Left hindlimb (tissue), 1 donor: Measurements from ENCODE around the gene FARP1.

ENCODE experiments used
- DNase-seq: peaks from one replicate; pipeline ENCODE4 v3.0.0-alpha.2; 2018

FARP1 gene

GRCh38 chr13:98134901-98135300 lies 8.0 kb upstream of the FARP1 start:
- DNase-seq, result no peak

GRCh38 chr13:98141091-98141490 lies 1.8 kb upstream of the FARP1 start:
- DNase-seq, result no peak

GRCh38 chr13:98141509-98142379 lies 1.1 kb upstream of the FARP1 start:
- peak; percentile 53 for DNase-seq

GRCh38 chr13:98143157-98143553 lies 261 bp downstream of the FARP1 start:
- DNase-seq, result no peak

- DNase-seq, result peak; percentile 39
These were observed 720 bp downstream of the FARP1 start for GRCh38 chr13:98143601-98144026.

- peak; percentile 62 for DNase-seq
These were observed 1.3 kb downstream of the FARP1 start for GRCh38 chr13:98144027-98144741.

- DNase-seq, result peak; percentile 38
These were observed 2.0 kb downstream of the FARP1 start for GRCh38 chr13:98144801-98145350.

GRCh38 chr13:98147521-98147920 lies 4.6 kb downstream of the FARP1 start:
- DNase-seq, result no peak

- DNase-seq, result no peak
These were observed 8.1 kb downstream of the FARP1 start for GRCh38 chr13:98150832-98151479.

- DNase-seq, result no peak
These were observed 12.7 kb downstream of the FARP1 start for GRCh38 chr13:98155475-98156109.

GRCh38 chr13:98156259-98156658 lies 13.4 kb downstream of the FARP1 start:
- no peak for DNase-seq

- no peak for DNase-seq
These were observed 14.3 kb downstream of the FARP1 start for GRCh38 chr13:98157188-98157587.

GRCh38 chr13:98157609-98158008 lies 14.7 kb downstream of the FARP1 start:
- no peak for DNase-seq

GRCh38 chr13:98158172-98158899 lies 15.4 kb downstream of the FARP1 start:
- DNase-seq, result no peak

- DNase-seq, result no peak
These were observed 20.0 kb downstream of the FARP1 start for GRCh38 chr13:98162935-98163334.

GRCh38 chr13:98169331-98169730 lies 26.4 kb downstream of the FARP1 start:
- DNase-seq, result no peak

GRCh38 chr13:98171900-98172589 lies 29.2 kb downstream of the FARP1 start:
- peak; percentile 60 for DNase-seq

- no peak for DNase-seq
These were observed 29.9 kb downstream of the FARP1 start for GRCh38 chr13:98172590-98173422.

GRCh38 chr13:98173431-98174152 lies 30.7 kb downstream of the FARP1 start:
- no peak for DNase-seq

GRCh38 chr13:98174307-98174706 lies 31.4 kb downstream of the FARP1 start:
- DNase-seq, result no peak
